NT2/D1 (cell line): ENCODE measurements around the gene CFHR5.

Experiments used
- SUZ12 ChIP-seq: IDR thresholded peaks from 2 replicates; pipeline ENCODE4 v1.6.1; 2011; ENCODE audit not compliant: insufficient read length, insufficient read depth; ENCODE audit errors: extremely low read depth
- YY1 ChIP-seq: IDR thresholded peaks from 2 replicates; pipeline ENCODE4 v1.6.1; 2011; ENCODE audit not compliant: insufficient read length, insufficient read depth
- ZNF274 ChIP-seq: IDR thresholded peaks from 2 replicates; pipeline ENCODE4 v1.6.1; 2011; ENCODE audit warnings: mild to moderate bottlenecking, low read depth, low read length

DNA sequence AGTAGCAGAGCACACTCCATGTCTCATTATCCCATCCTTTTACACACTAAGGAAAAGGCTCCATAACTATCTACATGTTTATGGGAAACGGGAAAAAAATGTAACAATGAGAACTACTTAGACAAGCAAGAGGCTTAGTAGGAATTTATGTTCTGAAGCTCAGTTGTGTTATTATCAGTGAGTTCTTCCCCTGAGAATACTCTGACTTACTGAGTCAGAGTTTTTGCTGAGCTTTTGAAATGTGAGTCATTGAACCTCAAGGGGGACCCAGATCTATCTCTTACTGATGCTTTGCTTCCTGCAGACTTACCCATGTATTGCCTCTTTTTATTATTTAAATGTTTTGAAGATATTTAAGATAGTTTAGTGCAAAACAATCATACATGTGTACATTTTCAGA, 20.1 kb downstream of the CFHR5 start:
- TF ChIP-seq YY1, result no peak
- TF ChIP-seq SUZ12, result no peak
- no peak for TF ChIP-seq ZNF274
